GM12878 (cell line): ENCODE data around the gene LRRC57. TPM values are rescaled to one million over a fixed set of nuclear protein-coding genes. Genes with fewer than 3 reads are reported as not detected.

ENCODE experiments used
- BCL11A ChIP-seq: IDR thresholded peaks from 2 replicates; pipeline ENCODE4 v1.6.1; 2011; ENCODE audit warnings: low read depth, low read length
- BMI1 ChIP-seq: fragments of 450-650 bp; IDR thresholded peaks from 2 replicates; pipeline ENCODE4 v1.6.1; 2016; ENCODE audit warnings: mild to moderate bottlenecking, moderate library complexity, borderline replicate concordance
- CEBPZ ChIP-seq: fragments of 150-350 bp; IDR thresholded peaks from 2 replicates; pipeline ENCODE4 v1.6.1; 2016; ENCODE audit warnings: low read depth, low read length
- CHD4 ChIP-seq: fragments of 200-600 bp; sonication (generic); IDR thresholded peaks from 2 replicates; pipeline ENCODE4 v1.6.1; 2016; ENCODE audit warnings: mild to moderate bottlenecking
- CREB1 ChIP-seq: IDR thresholded peaks from 2 replicates; pipeline ENCODE4 v1.6.1; 2012; ENCODE audit warnings: low read depth, mild to moderate bottlenecking, inconsistent platforms
- GATAD2B ChIP-seq: fragments of 450-650 bp; conservative IDR thresholded peaks from 2 replicates; pipeline ENCODE4 v1.6.1; 2017; ENCODE audit warnings: low read depth, mild to moderate bottlenecking, moderate library complexity
- HDAC6 ChIP-seq: fragments of 200-600 bp; sonication (generic); IDR thresholded peaks from one replicate; pipeline ENCODE4 v1.8.0; 2017; ENCODE audit warnings: antibody characterized with exemption; ENCODE audit not compliant: unreplicated experiment
- HDGF ChIP-seq: fragments of 450-650 bp; IDR thresholded peaks from 2 replicates; pipeline ENCODE4 v1.6.1; 2016; ENCODE audit warnings: antibody characterized with exemption
- HSF1 ChIP-seq: fragments of 150-350 bp; IDR thresholded peaks from 2 replicates; pipeline ENCODE4 v1.6.1; 2014; ENCODE audit warnings: mild to moderate bottlenecking, low read depth, low read length
- LARP7 ChIP-seq: fragments of 450-650 bp; IDR thresholded peaks from 2 replicates; pipeline ENCODE4 v1.6.1; 2017; ENCODE audit warnings: mild to moderate bottlenecking
- MEF2B ChIP-seq: fragments of 450-650 bp; IDR thresholded peaks from 2 replicates; pipeline ENCODE4 v1.6.1; 2018; ENCODE audit warnings: mild to moderate bottlenecking, moderate library complexity; ENCODE audit not compliant: partially characterized antibody, poor library complexity, severe bottlenecking
- MYC ChIP-seq: IDR thresholded peaks from 2 replicates; pipeline ENCODE4 v1.6.1; 2011; ENCODE audit warnings: mild to moderate bottlenecking, low read length, moderate library complexity, inconsistent platforms; ENCODE audit not compliant: insufficient read depth, insufficient replicate concordance, insufficient read length, severe bottlenecking
- NFXL1 ChIP-seq: fragments of 450-650 bp; IDR thresholded peaks from 2 replicates; pipeline ENCODE4 v1.6.1; 2017; ENCODE audit warnings: antibody characterized with exemption, mild to moderate bottlenecking, borderline replicate concordance
- NR2F1 ChIP-seq: fragments of 450-650 bp; conservative IDR thresholded peaks from 2 replicates; pipeline ENCODE4 v1.6.1; 2017; ENCODE audit warnings: mild to moderate bottlenecking
- PBX3 ChIP-seq: IDR thresholded peaks from 2 replicates; pipeline ENCODE4 v1.6.1; 2011; ENCODE audit warnings: mild to moderate bottlenecking, low read depth, low read length, moderate library complexity; ENCODE audit not compliant: insufficient replicate concordance
- RAD51 ChIP-seq: fragments of 450-650 bp; IDR thresholded peaks from 2 replicates; pipeline ENCODE4 v1.6.1; 2016; ENCODE audit warnings: moderate library complexity, mild to moderate bottlenecking, inconsistent platforms
- RBBP5 ChIP-seq: fragments of 200-600 bp; sonication (generic); conservative IDR thresholded peaks from 2 replicates; pipeline ENCODE4 v1.6.1; 2016
- SMAD1 ChIP-seq: fragments of 450-650 bp; IDR thresholded peaks from 2 replicates; pipeline ENCODE4 v1.6.1; 2018; ENCODE audit warnings: mild to moderate bottlenecking, low read depth; ENCODE audit not compliant: partially characterized antibody
- SMARCA5 ChIP-seq: fragments of 450-650 bp; IDR thresholded peaks from 2 replicates; pipeline ENCODE4 v1.6.1; 2017; ENCODE audit warnings: mild to moderate bottlenecking
- SRF ChIP-seq, 2 experiments: IDR thresholded peaks; 2 replicates each; pipeline ENCODE4 v1.6.1; 2011; ENCODE audit warnings: low read depth in 2 of 2, low read length in 2 of 2, mild to moderate bottlenecking in 1 of 2, moderate library complexity in 1 of 2
- STAT1 ChIP-seq: fragments of 450-650 bp; conservative IDR thresholded peaks from 2 replicates; pipeline ENCODE4 v1.6.1; 2014; ENCODE audit warnings: antibody characterized with exemption, mild to moderate bottlenecking
- SUPT20H ChIP-seq: IDR thresholded peaks from 2 replicates; pipeline ENCODE4 v1.6.1; 2011; ENCODE audit warnings: low read depth, mild to moderate bottlenecking, low read length, moderate library complexity, borderline replicate concordance; ENCODE audit not compliant: control insufficient read depth
- TAF1 ChIP-seq: IDR thresholded peaks from 2 replicates; pipeline ENCODE4 v1.6.1; 2011; ENCODE audit warnings: mild to moderate bottlenecking, low read depth, low read length, borderline replicate concordance
- polyA plus RNA-seq, 11 experiments: library from polyadenylated mRNA; depleted of rRNA in 4 of 11; unstranded in 6 of 11; stranded (reverse) in 5 of 11; fragments of >200 nt; fragmentation: Nextera tagmentation in 4 of 11; fragmentation: Illumina TruSeq in 1 of 11; extraction: Ambion mirVana in 4 of 11; extraction: Trizol in 1 of 11; gene quantifications; 1 replicate in 1 of 11; 2 replicates in 10 of 11; pipeline versions ENCODE4 v1.2.1 to v1.2.3, GENCODE V29; 2011 to 2016; ENCODE audit warnings: inconsistent platforms in 2 of 11, missing spikeins in 2 of 11, low read depth in 1 of 11
- total RNA-seq, 4 experiments: library from RNA; depleted of rRNA in 3 of 4; stranded (reverse); fragments of >200 nt in 3 of 4; fragmentation: Illumina TruSeq in 1 of 4; extraction: Trizol in 1 of 4; gene quantifications; 2 replicates each; pipeline versions ENCODE4 v1.2.1 to v1.2.3, GENCODE V29; 2013 to 2021
- TF ChIP-seq, protein P1 (sequence below): IDR thresholded peaks from 2 replicates; pipeline ENCODE4 v1.6.1; 2011; ENCODE audit warnings: low read depth, low read length, improper control_type of control experiment, borderline replicate concordance

The LRRC57 gene
- total and polyA plus RNA-seq, 10 of the 15 experiments (the other 5 are each of a cell fraction or from before 2014, with no cell fraction given): 5.2 to 15.7 (median 9.6) TPM

DNA sequence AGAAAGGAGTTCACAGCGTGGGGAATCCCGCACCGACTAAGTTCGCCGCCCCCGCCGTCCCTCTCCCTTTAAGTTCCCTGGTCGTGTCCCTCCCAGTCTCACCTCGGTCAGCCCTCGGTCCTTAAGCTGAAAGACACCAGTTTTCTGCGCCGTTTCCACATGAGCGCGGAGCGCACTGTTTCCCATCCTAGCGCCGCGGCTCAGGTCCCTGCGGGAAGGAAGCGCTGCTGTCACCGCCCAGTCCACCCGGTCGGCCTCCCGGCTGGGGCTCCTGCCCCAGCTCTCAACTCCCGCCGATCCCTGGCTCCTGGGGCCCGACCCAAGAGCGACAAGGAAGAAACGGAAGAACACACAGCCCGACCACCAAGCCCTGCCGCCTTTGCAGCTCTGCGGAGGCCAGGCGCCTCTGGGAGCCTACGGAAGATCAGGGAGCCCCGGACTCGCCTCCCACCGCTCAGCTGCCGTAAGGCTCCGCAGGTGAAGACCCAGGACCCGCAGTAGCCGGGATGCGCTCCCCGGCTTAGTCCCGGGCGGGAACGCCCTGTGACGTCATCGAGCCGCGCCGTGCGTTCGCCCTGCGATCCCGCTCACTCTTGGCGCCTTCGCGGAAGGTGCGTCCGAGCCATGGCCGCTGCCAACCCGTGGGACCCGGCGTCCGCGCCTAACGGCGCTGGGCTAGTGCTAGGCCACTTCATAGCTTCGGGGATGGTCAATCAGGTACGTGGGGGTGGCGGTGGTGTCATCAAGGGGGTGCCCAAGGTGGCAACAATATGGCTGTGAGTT, at the start of gene LRRC57, which contains the start of gene HAUS2 (continued):
- TF ChIP-seq PBX3 (no peak), GATAD2B (0 out of 2 replicates have a peak, but pooled peaks have one; percentile 67), SUPT20H (no peak), CREB1 (peak; percentile 98), LARP7 (peak; percentile 71; the same call in 1 of the 2 replicates), TAF1 (peak; percentile 82; the same call in 1 of the 2 replicates), SMAD1 (no peak), HSF1 (no peak), STAT1 (no peak), NR2F1 (0 out of 2 replicates have a peak, but pooled peaks have one; percentile 40), CEBPZ (no peak), CHD4 (no peak), SRF (IDR thresholded peaks at IDR 0.05; ENCODE audit: low read depth in 2 of 2, low read length in 2 of 2) (peak in 1 of 2 experiments; percentile 78; a peak in 1 of 4 replicates), RBBP5 (no peak), SMARCA5 (0 out of 2 replicates have a peak, but pooled peaks have one; percentile 51), RAD51 (no peak), NFXL1 (no peak), HDGF (0 out of 2 replicates have a peak, but pooled peaks have one; percentile 23), MYC (no peak), BCL11A (no peak), MEF2B (no peak), BMI1 (no peak), HDAC6 (no peak)
- TF ChIP-seq, protein P1, sequence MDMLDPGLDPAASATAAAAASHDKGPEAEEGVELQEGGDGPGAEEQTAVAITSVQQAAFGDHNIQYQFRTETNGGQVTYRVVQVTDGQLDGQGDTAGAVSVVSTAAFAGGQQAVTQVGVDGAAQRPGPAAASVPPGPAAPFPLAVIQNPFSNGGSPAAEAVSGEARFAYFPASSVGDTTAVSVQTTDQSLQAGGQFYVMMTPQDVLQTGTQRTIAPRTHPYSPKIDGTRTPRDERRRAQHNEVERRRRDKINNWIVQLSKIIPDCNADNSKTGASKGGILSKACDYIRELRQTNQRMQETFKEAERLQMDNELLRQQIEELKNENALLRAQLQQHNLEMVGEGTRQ: no peak
